ENCODE measurements around the gene TIMM29. TPM values are rescaled to one million over a fixed set of nuclear protein-coding genes. Genes with fewer than 3 reads are reported as not detected.

The TIMM29 gene
- total and polyA plus RNA-seq, 9 of the 15 experiments (the other 6 are each of a cell fraction or from before 2014, with no cell fraction given): 2.4 to 29.4 (median 16.3) TPM

DNA sequence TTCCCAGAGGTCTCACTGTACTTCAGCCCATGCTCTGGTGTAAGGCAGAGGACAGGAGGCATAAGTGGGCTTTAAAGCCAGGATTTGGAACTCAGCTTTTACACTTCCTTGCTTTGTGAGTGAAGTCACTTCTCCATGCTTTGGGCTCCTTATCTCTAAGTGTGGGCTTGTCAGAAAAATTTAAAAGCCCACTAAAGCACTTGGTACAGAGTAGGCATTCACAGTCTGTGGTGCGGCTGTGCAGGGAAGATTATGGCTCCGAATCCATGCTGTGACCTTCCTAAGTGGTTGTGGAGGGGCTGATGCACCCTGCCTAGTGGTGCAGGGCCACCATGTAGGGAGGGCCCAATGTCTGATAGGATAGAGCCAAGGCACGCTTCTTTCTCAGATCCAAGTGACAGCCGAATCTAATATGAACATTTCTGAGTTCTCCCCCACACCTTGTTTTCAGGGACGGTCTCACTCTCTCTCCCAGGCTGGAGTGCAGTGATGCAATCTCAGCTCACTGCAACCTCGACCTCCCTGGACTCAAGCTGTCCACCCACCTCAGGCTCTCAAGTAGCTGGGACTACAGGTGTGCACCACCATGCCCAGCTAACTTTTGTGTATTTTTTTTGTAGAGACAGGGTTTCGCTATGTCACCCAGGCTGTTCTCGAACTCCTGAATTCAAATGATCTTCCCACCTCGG lies 6.9 kb downstream of the TIMM29 start (continued):
- TF ChIP-seq ZNF143 (CRISPR knock-in tag; IDR thresholded peaks at IDR 0.05) (no peak), NCOR1 (IDR thresholded peaks at IDR 0.05) (0 out of 2 replicates have a peak, but pooled peaks have one; percentile 40), XRCC5 (IDR thresholded peaks at IDR 0.05; ENCODE audit: low read depth, low read length) (no peak), BMI1 (IDR thresholded peaks at IDR 0.05; ENCODE audit: low read length) (no peak), ZNF586 (CRISPR knock-in tag; conservative IDR thresholded peaks at IDR 0.05) (no peak), HEY1 (CRISPR knock-in tag; IDR thresholded peaks at IDR 0.05; ENCODE audit: borderline replicate concordance) (no peak), PURB (CRISPR knock-in tag; IDR thresholded peaks at IDR 0.05; ENCODE audit: low read depth) (no peak), RBM25 (IDR thresholded peaks at IDR 0.05; ENCODE audit: low read depth, low read length, severe bottlenecking) (no peak), TEAD1 (CRISPR knock-in tag; IDR thresholded peaks at IDR 0.05) (no peak), MEIS2 (IDR thresholded peaks at IDR 0.05; ENCODE audit: partially characterized antibody) (no peak), SMARCA4 (IDR thresholded peaks at IDR 0.05) (peak; percentile 51), KLF16 (IDR thresholded peaks at IDR 0.05) (0 out of 2 replicates have a peak, but pooled peaks have one; percentile 17), U2AF2 (optimal IDR thresholded peaks at IDR 0.05; ENCODE audit: low read depth, low read length) (no peak), JUN (IDR thresholded peaks at IDR 0.05; ENCODE audit: borderline replicate concordance, low read depth, low read length) (no peak), JUN (CRISPR knock-in tag; IDR thresholded peaks at IDR 0.05; ENCODE audit: borderline replicate concordance) (no peak), ARID2 (IDR thresholded peaks at IDR 0.05) (no peak), MBD1 (CRISPR knock-in tag; IDR thresholded peaks at IDR 0.05) (no peak)
- TF ChIP-seq, protein P1, sequence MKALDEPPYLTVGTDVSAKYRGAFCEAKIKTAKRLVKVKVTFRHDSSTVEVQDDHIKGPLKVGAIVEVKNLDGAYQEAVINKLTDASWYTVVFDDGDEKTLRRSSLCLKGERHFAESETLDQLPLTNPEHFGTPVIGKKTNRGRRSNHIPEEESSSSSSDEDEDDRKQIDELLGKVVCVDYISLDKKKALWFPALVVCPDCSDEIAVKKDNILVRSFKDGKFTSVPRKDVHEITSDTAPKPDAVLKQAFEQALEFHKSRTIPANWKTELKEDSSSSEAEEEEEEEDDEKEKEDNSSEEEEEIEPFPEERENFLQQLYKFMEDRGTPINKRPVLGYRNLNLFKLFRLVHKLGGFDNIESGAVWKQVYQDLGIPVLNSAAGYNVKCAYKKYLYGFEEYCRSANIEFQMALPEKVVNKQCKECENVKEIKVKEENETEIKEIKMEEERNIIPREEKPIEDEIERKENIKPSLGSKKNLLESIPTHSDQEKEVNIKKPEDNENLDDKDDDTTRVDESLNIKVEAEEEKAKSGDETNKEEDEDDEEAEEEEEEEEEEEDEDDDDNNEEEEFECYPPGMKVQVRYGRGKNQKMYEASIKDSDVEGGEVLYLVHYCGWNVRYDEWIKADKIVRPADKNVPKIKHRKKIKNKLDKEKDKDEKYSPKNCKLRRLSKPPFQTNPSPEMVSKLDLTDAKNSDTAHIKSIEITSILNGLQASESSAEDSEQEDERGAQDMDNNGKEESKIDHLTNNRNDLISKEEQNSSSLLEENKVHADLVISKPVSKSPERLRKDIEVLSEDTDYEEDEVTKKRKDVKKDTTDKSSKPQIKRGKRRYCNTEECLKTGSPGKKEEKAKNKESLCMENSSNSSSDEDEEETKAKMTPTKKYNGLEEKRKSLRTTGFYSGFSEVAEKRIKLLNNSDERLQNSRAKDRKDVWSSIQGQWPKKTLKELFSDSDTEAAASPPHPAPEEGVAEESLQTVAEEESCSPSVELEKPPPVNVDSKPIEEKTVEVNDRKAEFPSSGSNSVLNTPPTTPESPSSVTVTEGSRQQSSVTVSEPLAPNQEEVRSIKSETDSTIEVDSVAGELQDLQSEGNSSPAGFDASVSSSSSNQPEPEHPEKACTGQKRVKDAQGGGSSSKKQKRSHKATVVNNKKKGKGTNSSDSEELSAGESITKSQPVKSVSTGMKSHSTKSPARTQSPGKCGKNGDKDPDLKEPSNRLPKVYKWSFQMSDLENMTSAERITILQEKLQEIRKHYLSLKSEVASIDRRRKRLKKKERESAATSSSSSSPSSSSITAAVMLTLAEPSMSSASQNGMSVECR (CRISPR knock-in tag; IDR thresholded peaks at IDR 0.05): peak; percentile 43; the same call in 1 of the 2 replicates
- TF ChIP-seq, protein P2, sequence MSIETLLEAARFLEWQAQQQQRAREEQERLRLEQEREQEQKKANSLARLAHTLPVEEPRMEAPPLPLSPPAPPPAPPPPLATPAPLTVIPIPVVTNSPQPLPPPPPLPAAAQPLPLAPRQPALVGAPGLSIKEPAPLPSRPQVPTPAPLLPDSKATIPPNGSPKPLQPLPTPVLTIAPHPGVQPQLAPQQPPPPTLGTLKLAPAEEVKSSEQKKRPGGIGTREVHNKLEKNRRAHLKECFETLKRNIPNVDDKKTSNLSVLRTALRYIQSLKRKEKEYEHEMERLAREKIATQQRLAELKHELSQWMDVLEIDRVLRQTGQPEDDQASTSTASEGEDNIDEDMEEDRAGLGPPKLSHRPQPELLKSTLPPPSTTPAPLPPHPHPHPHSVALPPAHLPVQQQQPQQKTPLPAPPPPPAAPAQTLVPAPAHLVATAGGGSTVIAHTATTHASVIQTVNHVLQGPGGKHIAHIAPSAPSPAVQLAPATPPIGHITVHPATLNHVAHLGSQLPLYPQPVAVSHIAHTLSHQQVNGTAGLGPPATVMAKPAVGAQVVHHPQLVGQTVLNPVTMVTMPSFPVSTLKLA (conservative IDR thresholded peaks at IDR 0.05): peak; percentile 24 to 61; a peak in 3 of 4 replicates
- TF ChIP-seq, protein P3, sequence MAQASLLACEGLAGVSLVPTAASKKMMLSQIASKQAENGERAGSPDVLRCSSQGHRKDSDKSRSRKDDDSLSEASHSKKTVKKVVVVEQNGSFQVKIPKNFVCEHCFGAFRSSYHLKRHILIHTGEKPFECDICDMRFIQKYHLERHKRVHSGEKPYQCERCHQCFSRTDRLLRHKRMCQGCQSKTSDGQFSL (CRISPR knock-in tag; IDR thresholded peaks at IDR 0.05): no peak
- TF ChIP-seq, protein P3 (tag; IDR thresholded peaks at IDR 0.05): no peak

Data from K562 (cell line).